Measurements from ENCODE around the gene HMGB1.

DNA sequence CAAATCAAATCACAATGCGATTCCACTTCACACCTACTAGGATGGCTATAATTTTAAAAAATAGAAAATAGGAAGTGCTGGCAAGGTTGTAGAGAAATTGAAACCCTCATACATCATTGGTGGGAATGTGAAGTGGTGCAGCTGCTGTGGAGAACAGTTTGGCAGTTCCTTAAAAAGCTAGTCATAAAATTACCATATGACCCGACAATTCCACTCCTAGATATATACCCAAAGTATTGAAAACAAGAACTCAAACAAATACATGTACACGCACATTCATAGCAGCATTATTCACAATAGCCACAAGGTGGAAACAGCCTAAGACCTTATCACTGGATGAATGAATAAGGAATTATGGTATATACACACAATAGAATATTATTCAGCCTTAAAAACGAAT lies 12.0 kb downstream of the HMGB1 start:
- TF ChIP-seq CTCF (conservative IDR thresholded peaks at IDR 0.05; ENCODE audit: low read depth in 2 of 2): peak in 1 of 2 experiments; percentile 1; a peak in 1 of 4 replicates
- no peak for TF ChIP-seq REST (IDR thresholded peaks at IDR 0.05; ENCODE audit: unreplicated experiment)
- no peak for TF ChIP-seq POLR2AphosphoS5 (IDR thresholded peaks at IDR 0.05; ENCODE audit: low read depth)
- no peak for TF ChIP-seq CREB1 (CRISPR knock-in tag; IDR thresholded peaks at IDR 0.05; ENCODE audit: low read depth)
- no peak for TF ChIP-seq EZH2 (IDR thresholded peaks at IDR 0.05; ENCODE audit: low read depth, unreplicated experiment)
- TF ChIP-seq ZNF114 (CRISPR knock-in tag; IDR thresholded peaks at IDR 0.05): no peak
- TF ChIP-seq, protein P1, sequence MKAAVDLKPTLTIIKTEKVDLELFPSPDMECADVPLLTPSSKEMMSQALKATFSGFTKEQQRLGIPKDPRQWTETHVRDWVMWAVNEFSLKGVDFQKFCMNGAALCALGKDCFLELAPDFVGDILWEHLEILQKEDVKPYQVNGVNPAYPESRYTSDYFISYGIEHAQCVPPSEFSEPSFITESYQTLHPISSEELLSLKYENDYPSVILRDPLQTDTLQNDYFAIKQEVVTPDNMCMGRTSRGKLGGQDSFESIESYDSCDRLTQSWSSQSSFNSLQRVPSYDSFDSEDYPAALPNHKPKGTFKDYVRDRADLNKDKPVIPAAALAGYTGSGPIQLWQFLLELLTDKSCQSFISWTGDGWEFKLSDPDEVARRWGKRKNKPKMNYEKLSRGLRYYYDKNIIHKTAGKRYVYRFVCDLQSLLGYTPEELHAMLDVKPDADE (IDR thresholded peaks at IDR 0.05): no peak
- no peak for TF ChIP-seq EZH2phosphoT487 (IDR thresholded peaks at IDR 0.05; ENCODE audit: unreplicated experiment)
- no peak for TF ChIP-seq ZNF331 (CRISPR knock-in tag; IDR thresholded peaks at IDR 0.05; ENCODE audit: low read depth)
- no peak for TF ChIP-seq JUNB (IDR thresholded peaks at IDR 0.05; ENCODE audit: unreplicated experiment)
- no peak for TF ChIP-seq NANOG (IDR thresholded peaks at IDR 0.05; ENCODE audit: borderline replicate concordance)
- TF ChIP-seq ZNF462 (CRISPR knock-in tag; IDR thresholded peaks at IDR 0.05): no peak
- no peak for TF ChIP-seq STAT1 (IDR thresholded peaks at IDR 0.05; ENCODE audit: unreplicated experiment)
